Subcutaneous adipose tissue (tissue), 4 donors: ENCODE measurements around the gene CALD1. TPM values are rescaled to one million over a fixed set of nuclear protein-coding genes. Genes with fewer than 3 reads are reported as not detected.

ENCODE experiments used
- total RNA-seq, 4 donors: library from RNA; depleted of rRNA; stranded (reverse); fragments of >200 nt; gene quantifications; one replicate each; pipeline ENCODE4 v1.1.0, GENCODE V29; 2016
- TF ChIP-seq, protein P1 (sequence below): fragments of 450-650 bp; IDR thresholded peaks from one replicate; pipeline ENCODE4 v1.5.1; 2016; ENCODE audit warnings: low read depth, mild to moderate bottlenecking, control low read depth, antibody characterized with exemption, moderate library complexity

CALD1 gene
- total RNA-seq, 4 donors from 2014 or later: 142 to 278 (median 240) TPM

DNA sequence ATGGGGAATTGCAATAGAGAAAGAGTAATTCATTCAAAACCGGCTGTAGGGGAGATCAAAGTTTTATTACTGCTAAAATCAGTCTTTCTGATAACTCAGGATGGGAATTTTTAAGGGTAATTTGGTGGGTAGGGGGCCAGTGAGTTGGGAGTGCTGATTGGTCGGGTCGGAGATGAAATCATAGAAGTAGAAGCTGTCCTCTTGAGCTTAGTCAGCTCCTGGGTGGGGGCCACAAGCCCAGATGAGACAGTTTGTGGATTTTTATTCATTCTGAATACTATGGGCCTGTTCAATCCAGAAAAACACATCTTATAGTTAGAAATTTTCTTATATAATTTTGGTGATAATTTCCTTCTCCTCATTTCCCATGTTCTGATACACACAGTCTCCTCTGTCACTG lies 25.4 kb downstream of the CALD1 start:
- TF ChIP-seq, protein P1, sequence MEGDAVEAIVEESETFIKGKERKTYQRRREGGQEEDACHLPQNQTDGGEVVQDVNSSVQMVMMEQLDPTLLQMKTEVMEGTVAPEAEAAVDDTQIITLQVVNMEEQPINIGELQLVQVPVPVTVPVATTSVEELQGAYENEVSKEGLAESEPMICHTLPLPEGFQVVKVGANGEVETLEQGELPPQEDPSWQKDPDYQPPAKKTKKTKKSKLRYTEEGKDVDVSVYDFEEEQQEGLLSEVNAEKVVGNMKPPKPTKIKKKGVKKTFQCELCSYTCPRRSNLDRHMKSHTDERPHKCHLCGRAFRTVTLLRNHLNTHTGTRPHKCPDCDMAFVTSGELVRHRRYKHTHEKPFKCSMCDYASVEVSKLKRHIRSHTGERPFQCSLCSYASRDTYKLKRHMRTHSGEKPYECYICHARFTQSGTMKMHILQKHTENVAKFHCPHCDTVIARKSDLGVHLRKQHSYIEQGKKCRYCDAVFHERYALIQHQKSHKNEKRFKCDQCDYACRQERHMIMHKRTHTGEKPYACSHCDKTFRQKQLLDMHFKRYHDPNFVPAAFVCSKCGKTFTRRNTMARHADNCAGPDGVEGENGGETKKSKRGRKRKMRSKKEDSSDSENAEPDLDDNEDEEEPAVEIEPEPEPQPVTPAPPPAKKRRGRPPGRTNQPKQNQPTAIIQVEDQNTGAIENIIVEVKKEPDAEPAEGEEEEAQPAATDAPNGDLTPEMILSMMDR: no peak

DNA sequence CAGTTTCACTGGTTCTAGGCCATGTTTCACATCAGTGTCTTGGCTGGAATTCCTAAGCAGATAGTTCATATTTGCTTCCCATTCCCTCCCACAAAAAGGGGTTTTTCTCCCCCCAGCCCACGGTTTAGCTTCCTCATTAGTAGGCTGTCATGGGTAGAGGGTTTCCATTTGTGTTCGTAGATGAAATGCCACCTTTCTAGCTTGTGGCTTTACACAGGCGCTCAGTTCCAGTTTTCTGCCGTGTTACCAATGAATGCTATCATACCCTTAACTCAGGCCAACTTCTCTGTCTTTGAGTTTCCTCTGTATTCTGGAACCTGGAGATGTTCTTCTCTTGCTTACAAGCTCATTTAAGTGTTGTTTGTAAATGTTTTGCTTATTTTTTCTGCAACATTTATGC lies 26.8 kb downstream of the CALD1 start:
- TF ChIP-seq, protein P1: no peak

DNA sequence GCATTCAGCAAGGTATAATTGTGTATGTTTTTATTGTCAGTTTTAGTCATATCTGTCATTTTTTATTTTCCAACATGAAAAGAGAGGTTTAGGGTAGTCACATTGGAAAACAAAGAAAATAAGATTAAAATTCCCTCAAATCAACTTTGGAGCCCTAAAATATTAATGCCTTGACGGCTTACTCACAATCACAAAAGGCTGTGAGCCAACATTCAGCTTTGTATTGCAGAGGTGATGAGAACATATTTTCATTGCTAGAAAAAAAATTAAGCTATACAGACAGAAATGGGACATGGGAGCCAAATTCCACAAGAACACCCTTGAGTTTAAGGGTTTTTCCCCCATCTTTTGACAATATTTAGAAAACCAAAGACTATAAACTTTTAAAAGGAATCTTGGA lies 30.2 kb downstream of the CALD1 start:
- TF ChIP-seq, protein P1: no peak

DNA sequence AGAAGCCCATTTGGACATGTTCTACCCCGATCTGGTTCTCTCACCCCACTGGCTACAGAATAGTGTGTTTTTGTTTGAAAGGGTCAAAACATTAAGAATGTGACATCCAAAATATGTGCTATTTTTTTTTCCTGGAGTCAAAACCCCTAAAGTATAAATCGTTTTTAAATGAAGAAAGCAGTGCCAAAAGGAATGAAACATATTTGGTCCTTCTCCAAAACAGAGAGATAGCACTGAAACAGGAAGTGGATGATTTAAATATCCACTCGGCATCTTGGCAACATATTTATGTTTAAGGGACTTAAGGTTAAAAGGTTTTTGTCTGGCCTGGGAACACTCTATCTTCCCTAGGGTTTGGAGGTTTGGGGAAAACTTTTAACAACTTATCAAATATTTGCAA lies 32.3 kb downstream of the CALD1 start:
- TF ChIP-seq, protein P1: no peak

DNA sequence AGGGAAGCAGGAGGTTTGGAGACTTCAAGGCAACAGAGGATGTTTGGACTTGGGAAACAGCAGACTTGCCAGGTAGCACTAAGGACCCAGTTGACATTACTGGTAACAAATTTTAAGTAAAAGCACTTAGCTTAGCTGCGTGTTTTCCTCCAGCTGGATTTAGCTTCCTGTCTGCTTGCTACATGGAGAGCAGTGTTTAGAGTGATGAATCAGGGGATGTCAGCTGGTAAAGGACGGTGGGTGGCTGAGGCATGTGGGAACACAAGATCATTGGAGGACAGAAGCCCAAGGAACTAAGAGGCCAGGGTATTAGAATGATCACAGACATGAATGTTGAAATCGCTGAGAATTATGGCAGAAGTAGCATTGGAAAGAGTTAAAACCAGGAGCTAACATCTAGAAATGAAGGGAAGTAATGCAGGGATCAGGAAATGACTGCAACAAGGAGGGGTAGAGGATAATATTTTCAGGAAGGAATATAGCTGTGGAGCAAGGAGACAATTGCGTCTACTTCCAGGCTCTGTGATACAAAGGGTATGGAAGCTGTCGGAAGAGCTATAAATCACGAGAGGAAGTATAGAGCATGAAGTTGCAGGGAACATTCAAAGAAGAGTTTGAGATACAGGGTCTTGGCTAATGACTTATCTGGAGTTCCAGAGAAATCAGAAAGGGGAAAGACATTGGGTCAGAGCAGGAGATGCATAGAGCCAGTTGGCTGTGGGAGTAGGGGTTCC lies 34.4 kb downstream of the CALD1 start:
- TF ChIP-seq, protein P1: no peak

DNA sequence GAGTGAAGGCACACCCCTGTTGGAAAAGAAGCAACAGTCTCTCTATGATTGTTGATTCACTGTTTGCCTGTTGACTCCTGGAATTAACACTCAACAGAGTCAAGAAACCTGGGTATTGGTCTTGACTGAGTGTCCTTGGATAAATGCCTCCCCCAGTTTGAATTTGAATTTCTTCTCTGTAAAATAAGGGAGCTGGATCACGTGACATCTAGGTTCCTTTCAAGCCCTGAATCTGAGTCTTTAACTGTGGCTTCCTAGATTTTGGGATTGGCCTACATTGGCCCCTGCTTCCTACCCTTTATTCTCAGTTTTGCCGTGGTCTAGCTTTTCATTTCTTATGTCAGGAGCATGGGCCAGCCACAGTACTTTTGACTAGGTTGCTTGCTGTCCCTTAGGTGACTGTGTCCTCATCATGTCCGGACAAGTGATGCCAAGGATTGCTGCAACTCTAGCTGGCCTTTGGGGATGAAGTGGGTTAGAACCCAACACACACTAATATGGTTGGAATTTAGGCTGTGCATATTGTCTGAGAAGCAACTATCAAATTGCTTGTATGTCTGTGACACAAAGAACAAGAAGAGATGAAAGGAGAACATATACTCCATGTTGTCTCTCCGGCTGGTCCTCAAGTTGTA lies 35.4 kb downstream of the CALD1 start:
- TF ChIP-seq, protein P1: no peak

DNA sequence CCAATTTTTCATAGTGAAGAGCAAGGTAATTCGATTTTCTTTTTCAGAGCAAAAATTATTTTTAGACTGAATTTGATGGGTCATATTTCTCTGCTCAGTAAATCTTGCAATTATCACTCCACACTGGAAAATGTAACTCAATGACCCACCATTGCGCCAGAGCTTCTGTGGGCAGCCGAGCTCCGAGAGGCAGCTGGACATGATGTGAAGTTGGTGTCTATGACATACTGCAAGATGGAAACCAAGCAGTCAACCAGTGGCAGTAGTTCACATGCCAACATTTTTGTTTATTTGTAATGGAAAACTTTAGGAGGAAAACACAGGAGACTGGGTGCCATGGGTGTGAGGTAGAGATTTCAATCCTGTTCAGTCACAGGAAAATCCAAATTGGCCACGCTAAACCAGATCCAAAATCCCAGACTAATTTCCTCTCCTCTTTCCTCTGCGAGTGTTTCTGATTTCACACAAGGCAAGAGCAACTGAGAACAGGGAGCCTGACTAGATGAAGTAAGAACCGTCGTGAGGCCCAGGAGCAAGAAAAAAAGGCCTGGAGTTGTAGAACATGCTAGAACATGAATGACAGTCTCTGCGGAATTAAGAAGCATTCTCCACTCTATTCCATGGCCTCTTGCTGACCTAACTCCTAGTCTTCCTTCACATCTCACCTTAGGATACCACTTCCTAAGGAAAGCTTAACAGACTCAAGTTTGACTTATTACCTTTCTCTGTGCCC lies 39.3 kb downstream of the CALD1 start:
- TF ChIP-seq, protein P1: no peak
